ENCODE measurements around the gene PLEKHM3.

PLEKHM3 gene

GRCh38 chr2:207970147-207970825, 55.0 kb downstream of the PLEKHM3 start:
- CTCF ChIA-PET = interaction anchor here (0.6 to 1.4 kb wide), 3 partner anchors 108 to 224 kb away, joined by 3 to 5 read pairs (median 3); no protein-coding TSS in a partner anchor
- no peak for DNase-seq (ENCODE audit: extremely low spot score)

GRCh38 chr2:207969249-207969648, 56.1 kb downstream of the PLEKHM3 start:
- CTCF ChIA-PET = interaction anchor here (0.6 to 1.4 kb wide), 3 partner anchors 163 to 1204 kb away, joined by 3 to 5 read pairs (median 3); no protein-coding TSS in a partner anchor
- POLR2A ChIA-PET = no interaction called here
- no peak for TF ChIP-seq TARDBP (IDR thresholded peaks at IDR 0.05)
- no peak for TF ChIP-seq SUZ12 (IDR thresholded peaks at IDR 0.05)
- no peak for TF ChIP-seq ELF4 (IDR thresholded peaks at IDR 0.05)
- no peak for TF ChIP-seq SP1 (IDR thresholded peaks at IDR 0.05)
- TF ChIP-seq BHLHE40 (IDR thresholded peaks at IDR 0.05; ENCODE audit: borderline replicate concordance) = no peak
- no peak for TF ChIP-seq FOXM1 (IDR thresholded peaks at IDR 0.05; ENCODE audit: borderline replicate concordance)
- TF ChIP-seq FOXA1 (IDR thresholded peaks at IDR 0.05) = no peak
- no peak for TF ChIP-seq FOXK2 (IDR thresholded peaks at IDR 0.05)
- TF ChIP-seq PKNOX1 (IDR thresholded peaks at IDR 0.05) = no peak
- no peak for TF ChIP-seq LEF1 (IDR thresholded peaks at IDR 0.05; ENCODE audit: borderline replicate concordance)
- TF ChIP-seq NFRKB (IDR thresholded peaks at IDR 0.05) = no peak
- no peak for TF ChIP-seq CTBP1 (IDR thresholded peaks at IDR 0.05; ENCODE audit: borderline replicate concordance)
- TF ChIP-seq HDGF (IDR thresholded peaks at IDR 0.05; ENCODE audit: borderline replicate concordance) = no peak
- no peak for TF ChIP-seq ARNT (IDR thresholded peaks at IDR 0.05)
- TF ChIP-seq ZNF384 (IDR thresholded peaks at IDR 0.05) = no peak
- no peak for TF ChIP-seq L3MBTL2 (conservative IDR thresholded peaks at IDR 0.05)
- no peak for DNase-seq (ENCODE audit: extremely low spot score)

More at GRCh38 chr2:207970147-207970825, 55.0 kb downstream of the PLEKHM3 start:
- POLR2A ChIA-PET = no interaction called here
- TF ChIP-seq LEF1 (IDR thresholded peaks at IDR 0.05; ENCODE audit: borderline replicate concordance) (no peak), SP1 (IDR thresholded peaks at IDR 0.05) (no peak), FOXK2 (IDR thresholded peaks at IDR 0.05) (no peak), HDGF (IDR thresholded peaks at IDR 0.05; ENCODE audit: borderline replicate concordance) (no peak), NFRKB (IDR thresholded peaks at IDR 0.05) (no peak), CTBP1 (IDR thresholded peaks at IDR 0.05; ENCODE audit: borderline replicate concordance) (no peak), PKNOX1 (IDR thresholded peaks at IDR 0.05) (no peak), ELF4 (IDR thresholded peaks at IDR 0.05) (no peak)

- TF ChIP-seq TARDBP (IDR thresholded peaks at IDR 0.05) (no peak), BHLHE40 (IDR thresholded peaks at IDR 0.05; ENCODE audit: borderline replicate concordance) (no peak), ELF4 (IDR thresholded peaks at IDR 0.05) (no peak)
- CTCF ChIA-PET = no interaction called here
- POLR2A ChIA-PET = no interaction called here
- no peak for DNase-seq (ENCODE audit: extremely low spot score)
These were observed 58.2 kb downstream of the PLEKHM3 start for GRCh38 chr2:207967121-207967520.

- ChIA-PET CTCF (interaction anchor here (0.7 kb wide), 1 partner anchor 536 kb away, joined by 4 read pairs; no protein-coding TSS in a partner anchor), POLR2A (no interaction called here)
- TF ChIP-seq L3MBTL2 (conservative IDR thresholded peaks at IDR 0.05) (no peak), LEF1 (IDR thresholded peaks at IDR 0.05; ENCODE audit: borderline replicate concordance) (no peak), PKNOX1 (IDR thresholded peaks at IDR 0.05) (peak; percentile 89), ELF4 (IDR thresholded peaks at IDR 0.05) (no peak), TARDBP (IDR thresholded peaks at IDR 0.05) (no peak)
- DNase-seq (ENCODE audit: extremely low spot score) = no peak
These were observed 64.4 kb downstream of the PLEKHM3 start for GRCh38 chr2:207960911-207961310.

GRCh38 chr2:207960090-207960489, 65.2 kb downstream of the PLEKHM3 start:
- no peak for DNase-seq (ENCODE audit: extremely low spot score)
- ChIA-PET POLR2A (no interaction called here), CTCF (interaction anchor here (0.7 to 0.8 kb wide), 2 partner anchors 112 to 535 kb away, joined by 3 to 4 read pairs; no protein-coding TSS in a partner anchor)
- no peak for TF ChIP-seq NFRKB (IDR thresholded peaks at IDR 0.05)

- TF ChIP-seq LEF1 (IDR thresholded peaks at IDR 0.05; ENCODE audit: borderline replicate concordance) (no peak), NFRKB (IDR thresholded peaks at IDR 0.05) (no peak), HDGF (IDR thresholded peaks at IDR 0.05; ENCODE audit: borderline replicate concordance) (no peak), FOXA1 (IDR thresholded peaks at IDR 0.05) (no peak), PKNOX1 (IDR thresholded peaks at IDR 0.05) (no peak), L3MBTL2 (conservative IDR thresholded peaks at IDR 0.05) (no peak), FOXK2 (IDR thresholded peaks at IDR 0.05) (no peak), ZNF384 (IDR thresholded peaks at IDR 0.05) (no peak)
- ChIA-PET POLR2A (no interaction called here), CTCF (no interaction called here)
- DNase-seq (ENCODE audit: extremely low spot score) = no peak
These were observed 68.6 kb downstream of the PLEKHM3 start for GRCh38 chr2:207956771-207957170.

Measured in HEK293T (cell line).